HEK293T (cell line): Measurements from ENCODE around the gene TMEM91.

ENCODE experiments used
- ELF4 ChIP-seq: fragments of 450-650 bp; IDR thresholded peaks from 2 replicates; pipeline ENCODE4 v1.6.1; 2017; ENCODE audit warnings: antibody characterized with exemption
- HDGF ChIP-seq: fragments of 450-650 bp; IDR thresholded peaks from 2 replicates; pipeline ENCODE4 v1.6.1; 2017; ENCODE audit warnings: antibody characterized with exemption, borderline replicate concordance
- TARDBP ChIP-seq: fragments of 450-650 bp; IDR thresholded peaks from 2 replicates; pipeline ENCODE4 v1.6.1; 2016

GRCh38 chr19:41351339-41352245, 24.7 kb upstream of the TMEM91 start:
- TF ChIP-seq TARDBP (no peak; the same call in 1 of the 2 replicates), ELF4 (no peak), HDGF (no peak)
